Uterus (tissue), 2 donors: ENCODE results near the gene ADGRF5.

Experiments used
- POLR2A ChIP-seq, 2 donors: fragments of 450-650 bp; IDR thresholded peaks; one replicate each; pipeline ENCODE4 v1.6.1; 2016; ENCODE audit warnings: antibody characterized with exemption in 2 of 2, mild to moderate bottlenecking in 1 of 2, moderate library complexity in 1 of 2
- TF ChIP-seq, protein P1 (sequence below), 4 experiments: fragments of 200-600 bp in 2 of 4; fragments of 450-650 bp in 2 of 4; sonication (generic) in 2 of 4; IDR thresholded peaks; one replicate each; pipeline ENCODE4 v1.5.1; 2016 to 2019; ENCODE audit warnings: antibody characterized with exemption in 4 of 4, mild to moderate bottlenecking in 2 of 4, moderate library complexity in 1 of 4

DNA sequence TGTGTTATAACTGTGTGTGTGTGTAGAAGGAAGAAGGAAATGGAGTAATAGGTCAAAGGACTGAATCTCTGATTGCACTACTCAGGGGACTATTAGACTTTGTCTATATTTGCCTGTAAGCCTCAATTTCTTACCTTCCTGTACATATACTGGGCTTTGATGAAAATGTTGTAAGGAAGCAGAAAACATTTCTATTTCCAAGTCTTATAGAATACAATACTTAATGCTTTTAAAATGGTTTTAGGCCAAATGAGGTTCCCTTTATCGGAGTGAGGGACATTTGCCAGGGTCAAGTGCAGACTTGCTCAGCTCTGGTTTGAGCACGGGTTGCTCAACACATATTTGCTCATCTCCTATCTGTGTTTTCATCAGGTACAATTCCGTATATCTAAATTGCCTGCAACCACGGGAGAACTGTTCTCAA is 100.3 kb downstream of the ADGRF5 start:
- TF ChIP-seq, protein P1, sequence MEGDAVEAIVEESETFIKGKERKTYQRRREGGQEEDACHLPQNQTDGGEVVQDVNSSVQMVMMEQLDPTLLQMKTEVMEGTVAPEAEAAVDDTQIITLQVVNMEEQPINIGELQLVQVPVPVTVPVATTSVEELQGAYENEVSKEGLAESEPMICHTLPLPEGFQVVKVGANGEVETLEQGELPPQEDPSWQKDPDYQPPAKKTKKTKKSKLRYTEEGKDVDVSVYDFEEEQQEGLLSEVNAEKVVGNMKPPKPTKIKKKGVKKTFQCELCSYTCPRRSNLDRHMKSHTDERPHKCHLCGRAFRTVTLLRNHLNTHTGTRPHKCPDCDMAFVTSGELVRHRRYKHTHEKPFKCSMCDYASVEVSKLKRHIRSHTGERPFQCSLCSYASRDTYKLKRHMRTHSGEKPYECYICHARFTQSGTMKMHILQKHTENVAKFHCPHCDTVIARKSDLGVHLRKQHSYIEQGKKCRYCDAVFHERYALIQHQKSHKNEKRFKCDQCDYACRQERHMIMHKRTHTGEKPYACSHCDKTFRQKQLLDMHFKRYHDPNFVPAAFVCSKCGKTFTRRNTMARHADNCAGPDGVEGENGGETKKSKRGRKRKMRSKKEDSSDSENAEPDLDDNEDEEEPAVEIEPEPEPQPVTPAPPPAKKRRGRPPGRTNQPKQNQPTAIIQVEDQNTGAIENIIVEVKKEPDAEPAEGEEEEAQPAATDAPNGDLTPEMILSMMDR (IDR thresholded peaks at IDR 0.05): no peak
- TF ChIP-seq POLR2A (IDR thresholded peaks at IDR 0.05): no peak
